Measurements from ENCODE around the gene KRT39. TPM values are rescaled to one million over a fixed set of nuclear protein-coding genes. Genes with fewer than 3 reads are reported as not detected.

KRT39 gene
- polyA plus RNA-seq, 3 donors from 2014 or later = not detected

DNA sequence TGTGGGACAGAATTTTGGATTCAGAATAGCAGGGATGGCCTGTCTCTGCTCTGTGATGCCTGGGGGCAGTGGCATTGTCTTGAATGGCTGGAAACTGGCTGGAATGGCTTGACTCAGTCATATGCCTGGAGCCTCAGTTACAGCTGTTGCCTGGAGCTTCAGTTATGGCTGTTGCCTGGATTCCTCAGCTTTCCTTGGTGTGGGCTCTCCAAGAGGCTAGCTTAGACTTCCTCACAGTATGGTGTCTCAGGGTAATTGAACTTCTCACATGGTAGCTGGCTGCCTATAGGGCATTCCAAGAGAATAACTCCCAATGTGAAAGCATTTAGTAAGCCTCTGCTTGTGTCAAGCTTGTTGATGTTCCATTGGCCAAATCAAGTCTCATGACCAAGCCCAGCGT lies 50.4 kb downstream of the KRT39 start:
- Mint-ChIP-seq H3K27ac (no peak overlapping the region), H3K4me1 (no peaks in the 10 kb centered on the region), H3K9me3 (peaks cover 0 to 1% (median 0%) of the 10 kb centered on the region in 6 donors), H3K27me3 (ENCODE audit: low read depth in 3 of 3) (peaks cover 2 to 4% (median 2%) of the 10 kb centered on the region in 3 donors), H3K4me3 (no peak overlapping the region), H3K36me3 (no peaks in the 10 kb centered on the region)
- no peak for DNase-seq

GRCh38 chr17:40915721-40916256 lies 51.0 kb downstream of the KRT39 start:
- H3K4me1 Mint-ChIP-seq = no peaks in the 10 kb centered on the region
- H3K9me3 Mint-ChIP-seq = peaks cover 0 to 1% (median 0%) of the 10 kb centered on the region in 6 donors
- no peaks in the 10 kb centered on the region for H3K36me3 Mint-ChIP-seq
- peaks cover 1 to 2% (median 2%) of the 10 kb centered on the region in 3 donors for H3K27me3 Mint-ChIP-seq (ENCODE audit: low read depth in 3 of 3)
- H3K27ac Mint-ChIP-seq = no peak overlapping the region
- no peak for DNase-seq
- no peak overlapping the region for H3K4me3 Mint-ChIP-seq

DNA sequence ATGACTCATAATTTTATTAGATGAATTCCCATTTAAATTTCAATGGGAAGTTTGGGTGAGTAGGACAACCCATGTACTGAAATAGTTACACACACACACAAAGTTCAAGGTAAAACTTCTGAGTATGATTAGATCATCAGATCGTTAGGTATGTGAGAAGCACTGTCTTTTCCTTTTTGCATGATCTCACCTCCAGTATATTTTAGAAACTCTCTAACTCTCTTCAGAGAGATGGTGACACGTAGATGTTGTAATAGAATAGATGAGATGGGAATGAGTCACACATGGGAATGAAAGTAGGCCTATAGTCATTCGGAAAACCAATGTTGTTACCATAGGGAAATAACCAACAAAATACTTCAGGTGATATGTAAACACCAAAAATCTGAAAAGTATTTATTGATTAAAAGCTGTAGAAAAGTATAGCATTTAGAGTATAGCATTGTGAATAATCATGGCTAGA lies 51.5 kb downstream of the KRT39 start:
- no peaks in the 10 kb centered on the region for H3K4me1 Mint-ChIP-seq
- H3K9me3 Mint-ChIP-seq = peaks cover 0 to 1% (median 0%) of the 10 kb centered on the region in 6 donors
- peaks cover 1 to 2% (median 2%) of the 10 kb centered on the region in 3 donors for H3K27me3 Mint-ChIP-seq (ENCODE audit: low read depth in 3 of 3)
- no peak overlapping the region for H3K4me3 Mint-ChIP-seq
- no peak for DNase-seq
- H3K36me3 Mint-ChIP-seq = no peaks in the 10 kb centered on the region
- no peak overlapping the region for H3K27ac Mint-ChIP-seq

GRCh38 chr17:40914075-40914855 lies 52.5 kb downstream of the KRT39 start:
- DNase-seq = no peak
- Mint-ChIP-seq H3K27ac (no peak overlapping the region), H3K36me3 (no peaks in the 10 kb centered on the region), H3K9me3 (peaks cover 0 to 1% (median 0%) of the 10 kb centered on the region in 6 donors), H3K27me3 (ENCODE audit: low read depth in 3 of 3) (peaks cover 3 to 4% (median 3%) of the 10 kb centered on the region in 3 donors), H3K4me3 (no peak overlapping the region), H3K4me1 (no peaks in the 10 kb centered on the region)

DNA sequence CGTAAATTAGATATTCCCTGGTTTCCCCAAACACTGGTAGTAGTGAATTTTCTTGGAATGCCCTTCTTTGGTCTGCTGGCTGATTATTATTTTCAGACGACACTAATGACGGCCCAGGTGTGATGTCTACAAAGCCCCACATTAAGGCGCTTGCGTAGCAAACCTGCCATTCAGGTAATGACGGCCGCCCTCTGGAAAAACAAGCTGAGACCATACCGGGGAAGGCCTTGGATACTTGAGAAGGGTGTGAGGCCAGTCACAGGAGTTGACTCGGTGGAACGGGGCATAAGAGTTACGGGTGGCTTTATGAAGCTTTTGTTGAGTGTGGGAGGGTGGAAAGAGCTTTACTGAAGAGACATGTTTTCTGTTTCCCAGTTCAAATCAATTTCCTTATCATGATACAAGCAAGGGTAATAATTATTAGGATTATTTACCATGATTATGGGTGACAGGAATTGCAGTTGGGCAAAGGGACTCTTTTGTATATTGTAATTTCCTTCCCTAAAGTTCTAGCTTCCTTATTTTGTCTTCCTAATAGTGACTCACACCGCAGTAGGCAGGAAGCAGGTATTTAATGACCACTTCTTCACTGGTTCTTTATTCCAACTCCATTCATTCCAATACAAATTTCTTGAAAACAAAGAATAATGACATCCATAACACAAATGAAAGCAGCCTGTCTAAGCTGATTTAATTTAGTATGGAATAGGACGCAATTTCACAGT lies 54.1 kb downstream of the KRT39 start:
- H3K4me3 Mint-ChIP-seq = no peak overlapping the region
- peaks cover 0 to 1% (median 0%) of the 10 kb centered on the region in 6 donors for H3K9me3 Mint-ChIP-seq
- H3K4me1 Mint-ChIP-seq = no peaks in the 10 kb centered on the region
- no peaks in the 10 kb centered on the region for H3K36me3 Mint-ChIP-seq
- no peak for DNase-seq
- peaks cover 7 to 11% (median 11%) of the 10 kb centered on the region in 3 donors for H3K27me3 Mint-ChIP-seq (ENCODE audit: low read depth in 3 of 3)
- H3K27ac Mint-ChIP-seq = no peak overlapping the region

DNA sequence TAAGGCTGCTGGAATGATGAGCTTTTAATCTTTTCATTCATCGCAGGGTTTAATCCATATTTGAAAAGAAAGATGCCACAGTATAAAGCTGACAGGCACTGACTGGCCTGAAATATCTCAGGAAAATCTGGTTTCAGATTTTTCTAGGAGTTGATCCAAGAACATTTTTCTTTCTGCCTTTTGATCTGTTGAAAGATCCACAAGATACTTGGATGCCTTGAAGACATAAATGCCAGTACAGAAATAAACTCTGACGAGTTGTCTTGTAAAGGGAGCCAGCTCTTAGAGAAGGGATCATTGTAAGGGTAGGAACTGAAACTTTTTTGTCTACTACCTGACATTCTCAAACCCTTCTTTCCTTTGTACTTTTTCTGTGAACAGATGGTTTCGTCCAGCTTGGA lies 56.3 kb downstream of the KRT39 start:
- Mint-ChIP-seq H3K9me3 (peaks cover 0 to 1% (median 0%) of the 10 kb centered on the region in 6 donors), H3K4me3 (no peak overlapping the region), H3K27me3 (ENCODE audit: low read depth in 3 of 3) (peaks cover 7 to 20% (median 11%) of the 10 kb centered on the region in 3 donors), H3K36me3 (no peaks in the 10 kb centered on the region), H3K4me1 (no peaks in the 10 kb centered on the region), H3K27ac (no peak overlapping the region)
- DNase-seq = no peak

- no peak for DNase-seq
- no peaks in the 10 kb centered on the region for H3K4me1 Mint-ChIP-seq
- H3K9me3 Mint-ChIP-seq = peaks cover 0 to 1% (median 0%) of the 10 kb centered on the region in 6 donors
- H3K4me3 Mint-ChIP-seq = no peak overlapping the region
- H3K27ac Mint-ChIP-seq = no peak overlapping the region
- H3K27me3 Mint-ChIP-seq (ENCODE audit: low read depth in 3 of 3) = peaks cover 10 to 20% (median 11%) of the 10 kb centered on the region in 3 donors
- H3K36me3 Mint-ChIP-seq = no peaks in the 10 kb centered on the region
These were observed 57.0 kb downstream of the KRT39 start for GRCh38 chr17:40909755-40910154.

DNA sequence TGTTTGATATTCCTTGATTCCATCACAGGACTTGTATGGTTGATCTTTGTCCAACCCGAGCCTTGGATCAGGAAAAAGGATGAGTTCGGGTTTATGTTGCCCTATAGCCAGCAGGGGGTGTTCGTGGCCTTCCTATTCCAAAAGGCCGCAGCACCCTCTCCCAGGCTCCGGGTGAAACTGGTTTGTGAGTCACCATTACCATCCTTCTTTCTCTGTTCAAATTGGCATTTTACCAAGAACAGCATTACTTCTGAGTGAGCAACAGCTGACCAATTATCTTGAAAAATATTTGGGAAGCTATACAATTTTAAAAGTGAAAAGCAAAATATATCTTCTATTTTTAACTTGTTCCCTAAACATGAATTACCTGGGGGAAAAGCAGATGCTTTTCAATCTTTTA lies 57.4 kb downstream of the KRT39 start:
- peak; percentile 35 to 58 (median 42) for DNase-seq
- H3K4me3 Mint-ChIP-seq = no peak overlapping the region
- peaks cover 10 to 20% (median 11%) of the 10 kb centered on the region in 3 donors for H3K27me3 Mint-ChIP-seq (ENCODE audit: low read depth in 3 of 3)
- no peaks in the 10 kb centered on the region for H3K36me3 Mint-ChIP-seq
- H3K27ac Mint-ChIP-seq = no peak overlapping the region
- H3K9me3 Mint-ChIP-seq = peaks cover 0 to 1% (median 0%) of the 10 kb centered on the region in 6 donors
- no peaks in the 10 kb centered on the region for H3K4me1 Mint-ChIP-seq

Other genes starting within 250 kb of the KRT39 start
- not detected for gene KRT25, start 211.6 kb downstream of the KRT39 start, polyA plus RNA-seq
- gene KRT26, start 194.7 kb downstream of the KRT39 start, polyA plus RNA-seq = not detected
- gene KRT27, start 184.4 kb downstream of the KRT39 start, polyA plus RNA-seq = not detected
- not detected for gene KRT28, start 167.0 kb downstream of the KRT39 start, polyA plus RNA-seq
- 100 to 1,000 TPM; 120 to 191 (median 182) TPM for gene KRT10, start 144.3 kb downstream of the KRT39 start, polyA plus RNA-seq
- not detected for gene KRT12, start 99.7 kb downstream of the KRT39 start, polyA plus RNA-seq
- not detected for gene KRT20, start 81.7 kb downstream of the KRT39 start, polyA plus RNA-seq
- gene KRT23, start 29.3 kb downstream of the KRT39 start, polyA plus RNA-seq = not detected
- gene KRT40, start 17.4 kb upstream of the KRT39 start, polyA plus RNA-seq = not detected
- not detected for gene KRTAP3-3, start 27.2 kb upstream of the KRT39 start, polyA plus RNA-seq
- gene KRTAP3-2, start 33.0 kb upstream of the KRT39 start, polyA plus RNA-seq = not detected
- not detected for gene KRTAP3-1, start 42.2 kb upstream of the KRT39 start, polyA plus RNA-seq
- not detected for gene KRTAP1-5, start 60.3 kb upstream of the KRT39 start, polyA plus RNA-seq
- not detected for gene KRTAP1-4, start 63.2 kb upstream of the KRT39 start, polyA plus RNA-seq
- gene KRTAP1-3, start 67.9 kb upstream of the KRT39 start, polyA plus RNA-seq = not detected
- gene KRTAP1-1, start 74.5 kb upstream of the KRT39 start, polyA plus RNA-seq = not detected
- not detected for gene KRTAP2-1, start 80.4 kb upstream of the KRT39 start, polyA plus RNA-seq
- not detected for gene KRTAP2-2, start 88.3 kb upstream of the KRT39 start, polyA plus RNA-seq
- gene KRTAP2-3, start 93.2 kb upstream of the KRT39 start, polyA plus RNA-seq = not detected
- gene KRTAP2-4, start 98.9 kb upstream of the KRT39 start, polyA plus RNA-seq = not detected
- gene KRTAP4-7, start 117.2 kb upstream of the KRT39 start, polyA plus RNA-seq = not detected
- not detected for gene KRTAP4-8, start 131.2 kb upstream of the KRT39 start, polyA plus RNA-seq
- not detected for gene KRTAP4-16, start 135.3 kb upstream of the KRT39 start, polyA plus RNA-seq
- gene KRTAP4-9, start 138.4 kb upstream of the KRT39 start, polyA plus RNA-seq = not detected
- not detected for gene KRTAP4-11, start 151.4 kb upstream of the KRT39 start, polyA plus RNA-seq
- not detected for gene KRTAP4-12, start 157.2 kb upstream of the KRT39 start, polyA plus RNA-seq
- gene KRTAP4-6, start 173.6 kb upstream of the KRT39 start, polyA plus RNA-seq = not detected
- gene KRTAP4-5, start 182.9 kb upstream of the KRT39 start, polyA plus RNA-seq = not detected
- gene KRTAP4-4, start 193.8 kb upstream of the KRT39 start, polyA plus RNA-seq = not detected
- gene KRTAP4-3, start 201.3 kb upstream of the KRT39 start, polyA plus RNA-seq = not detected
- gene KRTAP4-2, start 211.3 kb upstream of the KRT39 start, polyA plus RNA-seq = not detected
- not detected for gene KRTAP4-1, start 218.0 kb upstream of the KRT39 start, polyA plus RNA-seq
- gene KRTAP9-1, start 222.9 kb upstream of the KRT39 start, polyA plus RNA-seq = not detected

Measured in immature natural killer cell (primary cell).